GM12878 (cell line): ENCODE results near the gene CATSPERZ.
"Not testable (repeated sequence)": the region's sequence is repeated elsewhere in the genome, so short reads cannot be mapped to it uniquely, and the experiment has no call there.

Source experiments
- ASH2L ChIP-seq: fragments of 300-600, 200-600 bp; sonication (generic); IDR thresholded peaks from 2 replicates; pipeline ENCODE4 v1.6.1; 2017; ENCODE audit warnings: low read depth, mild to moderate bottlenecking, borderline replicate concordance
- FOS ChIP-seq: IDR thresholded peaks from 3 replicates; pipeline ENCODE4 v1.6.1; 2011; ENCODE audit warnings: borderline replicate concordance; ENCODE audit not compliant: insufficient read length; ENCODE audit errors: extremely low read depth
- NR2C2 ChIP-seq: IDR thresholded peaks from 2 replicates; pipeline ENCODE4 v1.6.1; 2011; ENCODE audit warnings: borderline replicate concordance, low read depth; ENCODE audit not compliant: control insufficient read depth, insufficient read length
- POLR2A ChIP-seq: IDR thresholded peaks from 2 replicates; pipeline ENCODE4 v1.6.1; 2011; ENCODE audit warnings: low read depth, mild to moderate bottlenecking, low read length
- POLR2AphosphoS5 ChIP-seq: IDR thresholded peaks from 2 replicates; pipeline ENCODE4 v1.6.1; 2011; ENCODE audit warnings: mild to moderate bottlenecking, low read length, inconsistent platforms
- TBL1XR1 ChIP-seq: IDR thresholded peaks from 2 replicates; pipeline ENCODE4 v1.6.1; 2012; ENCODE audit warnings: low read depth, low read length, improper control_type of control experiment
- YY1 ChIP-seq: IDR thresholded peaks from 2 replicates; pipeline ENCODE4 v1.6.1; 2011; ENCODE audit warnings: low read depth, mild to moderate bottlenecking, low read length
- ZZZ3 ChIP-seq: IDR thresholded peaks from 2 replicates; pipeline ENCODE4 v1.6.1; 2011; ENCODE audit warnings: low read depth; ENCODE audit not compliant: control insufficient read depth, insufficient read length
- TF ChIP-seq, protein P1 (sequence below), 3 experiments: IDR thresholded peaks in 2 of 3; conservative IDR thresholded peaks in 1 of 3; 2 replicates each; pipeline ENCODE4 v1.5.1; 2011; ENCODE audit warnings: low read depth in 3 of 3, low read length in 3 of 3, mild to moderate bottlenecking in 3 of 3, control low read depth in 2 of 3, moderate library complexity in 2 of 3, inconsistent platforms in 1 of 3, mixed read lengths in 1 of 3; ENCODE audit not compliant: control insufficient read depth in 2 of 3, insufficient read depth in 1 of 3; ENCODE audit errors: extremely low read depth in 1 of 3
- TF ChIP-seq, protein P2 (sequence below): IDR thresholded peaks from 2 replicates; pipeline ENCODE4 v1.6.1; 2012; ENCODE audit warnings: low read depth, low read length, improper control_type of control experiment
- TF ChIP-seq, protein P3 (sequence below): IDR thresholded peaks from 2 replicates; pipeline ENCODE4 v1.6.1; 2012; ENCODE audit warnings: mild to moderate bottlenecking, low read depth, low read length

DNA sequence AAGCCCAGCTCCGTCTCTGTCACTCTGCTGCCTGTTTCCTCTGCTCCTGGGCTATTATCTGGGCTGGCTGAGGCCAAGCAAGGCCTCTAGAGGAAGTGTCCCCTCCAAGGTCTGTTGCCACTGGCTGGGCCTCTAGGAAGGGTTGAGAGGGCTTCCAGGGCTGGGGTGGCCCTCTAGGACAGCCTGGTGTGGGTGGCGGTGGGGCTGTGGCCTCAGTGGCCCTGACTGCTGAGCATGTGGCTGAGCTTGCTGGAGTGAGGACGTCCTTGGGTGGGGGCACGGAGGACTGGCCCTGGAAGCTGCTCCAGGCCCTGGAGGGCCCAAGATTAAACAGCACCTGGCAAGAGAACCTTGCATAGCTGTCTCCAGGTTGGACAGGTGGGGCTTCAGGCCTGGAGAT, 23.8 kb downstream of the CATSPERZ start:
- TF ChIP-seq POLR2AphosphoS5, YY1, POLR2A, ASH2L, ZZZ3, FOS, NR2C2, TBL1XR1: not testable (repeated sequence)
- TF ChIP-seq, protein P1, sequence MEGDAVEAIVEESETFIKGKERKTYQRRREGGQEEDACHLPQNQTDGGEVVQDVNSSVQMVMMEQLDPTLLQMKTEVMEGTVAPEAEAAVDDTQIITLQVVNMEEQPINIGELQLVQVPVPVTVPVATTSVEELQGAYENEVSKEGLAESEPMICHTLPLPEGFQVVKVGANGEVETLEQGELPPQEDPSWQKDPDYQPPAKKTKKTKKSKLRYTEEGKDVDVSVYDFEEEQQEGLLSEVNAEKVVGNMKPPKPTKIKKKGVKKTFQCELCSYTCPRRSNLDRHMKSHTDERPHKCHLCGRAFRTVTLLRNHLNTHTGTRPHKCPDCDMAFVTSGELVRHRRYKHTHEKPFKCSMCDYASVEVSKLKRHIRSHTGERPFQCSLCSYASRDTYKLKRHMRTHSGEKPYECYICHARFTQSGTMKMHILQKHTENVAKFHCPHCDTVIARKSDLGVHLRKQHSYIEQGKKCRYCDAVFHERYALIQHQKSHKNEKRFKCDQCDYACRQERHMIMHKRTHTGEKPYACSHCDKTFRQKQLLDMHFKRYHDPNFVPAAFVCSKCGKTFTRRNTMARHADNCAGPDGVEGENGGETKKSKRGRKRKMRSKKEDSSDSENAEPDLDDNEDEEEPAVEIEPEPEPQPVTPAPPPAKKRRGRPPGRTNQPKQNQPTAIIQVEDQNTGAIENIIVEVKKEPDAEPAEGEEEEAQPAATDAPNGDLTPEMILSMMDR (IDR thresholded peaks at IDR 0.05 in 2 of 3, conservative IDR thresholded peaks at IDR 0.05 in 1 of 3; ENCODE audit: control insufficient read depth in 2 of 3, extremely low read depth in 1 of 3, insufficient read depth in 1 of 3, low read depth in 3 of 3, low read length in 3 of 3) = not testable (repeated sequence)
- TF ChIP-seq, protein P2, sequence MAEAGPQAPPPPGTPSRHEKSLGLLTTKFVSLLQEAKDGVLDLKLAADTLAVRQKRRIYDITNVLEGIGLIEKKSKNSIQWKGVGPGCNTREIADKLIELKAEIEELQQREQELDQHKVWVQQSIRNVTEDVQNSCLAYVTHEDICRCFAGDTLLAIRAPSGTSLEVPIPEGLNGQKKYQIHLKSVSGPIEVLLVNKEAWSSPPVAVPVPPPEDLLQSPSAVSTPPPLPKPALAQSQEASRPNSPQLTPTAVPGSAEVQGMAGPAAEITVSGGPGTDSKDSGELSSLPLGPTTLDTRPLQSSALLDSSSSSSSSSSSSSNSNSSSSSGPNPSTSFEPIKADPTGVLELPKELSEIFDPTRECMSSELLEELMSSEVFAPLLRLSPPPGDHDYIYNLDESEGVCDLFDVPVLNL = not testable (repeated sequence)
- TF ChIP-seq, protein P3, sequence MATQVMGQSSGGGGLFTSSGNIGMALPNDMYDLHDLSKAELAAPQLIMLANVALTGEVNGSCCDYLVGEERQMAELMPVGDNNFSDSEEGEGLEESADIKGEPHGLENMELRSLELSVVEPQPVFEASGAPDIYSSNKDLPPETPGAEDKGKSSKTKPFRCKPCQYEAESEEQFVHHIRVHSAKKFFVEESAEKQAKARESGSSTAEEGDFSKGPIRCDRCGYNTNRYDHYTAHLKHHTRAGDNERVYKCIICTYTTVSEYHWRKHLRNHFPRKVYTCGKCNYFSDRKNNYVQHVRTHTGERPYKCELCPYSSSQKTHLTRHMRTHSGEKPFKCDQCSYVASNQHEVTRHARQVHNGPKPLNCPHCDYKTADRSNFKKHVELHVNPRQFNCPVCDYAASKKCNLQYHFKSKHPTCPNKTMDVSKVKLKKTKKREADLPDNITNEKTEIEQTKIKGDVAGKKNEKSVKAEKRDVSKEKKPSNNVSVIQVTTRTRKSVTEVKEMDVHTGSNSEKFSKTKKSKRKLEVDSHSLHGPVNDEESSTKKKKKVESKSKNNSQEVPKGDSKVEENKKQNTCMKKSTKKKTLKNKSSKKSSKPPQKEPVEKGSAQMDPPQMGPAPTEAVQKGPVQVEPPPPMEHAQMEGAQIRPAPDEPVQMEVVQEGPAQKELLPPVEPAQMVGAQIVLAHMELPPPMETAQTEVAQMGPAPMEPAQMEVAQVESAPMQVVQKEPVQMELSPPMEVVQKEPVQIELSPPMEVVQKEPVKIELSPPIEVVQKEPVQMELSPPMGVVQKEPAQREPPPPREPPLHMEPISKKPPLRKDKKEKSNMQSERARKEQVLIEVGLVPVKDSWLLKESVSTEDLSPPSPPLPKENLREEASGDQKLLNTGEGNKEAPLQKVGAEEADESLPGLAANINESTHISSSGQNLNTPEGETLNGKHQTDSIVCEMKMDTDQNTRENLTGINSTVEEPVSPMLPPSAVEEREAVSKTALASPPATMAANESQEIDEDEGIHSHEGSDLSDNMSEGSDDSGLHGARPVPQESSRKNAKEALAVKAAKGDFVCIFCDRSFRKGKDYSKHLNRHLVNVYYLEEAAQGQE = not testable (repeated sequence)
